Eye (tissue), 1 donor: ENCODE measurements around the gene AP2M1.
A peak's percentile ranks its signal among the peaks of the same experiment; 100 is the strongest.

ENCODE experiments used
- DNase-seq: peaks from one replicate; pipeline ENCODE4 v3.0.0-alpha.2; 2015

AP2M1 gene

DNA sequence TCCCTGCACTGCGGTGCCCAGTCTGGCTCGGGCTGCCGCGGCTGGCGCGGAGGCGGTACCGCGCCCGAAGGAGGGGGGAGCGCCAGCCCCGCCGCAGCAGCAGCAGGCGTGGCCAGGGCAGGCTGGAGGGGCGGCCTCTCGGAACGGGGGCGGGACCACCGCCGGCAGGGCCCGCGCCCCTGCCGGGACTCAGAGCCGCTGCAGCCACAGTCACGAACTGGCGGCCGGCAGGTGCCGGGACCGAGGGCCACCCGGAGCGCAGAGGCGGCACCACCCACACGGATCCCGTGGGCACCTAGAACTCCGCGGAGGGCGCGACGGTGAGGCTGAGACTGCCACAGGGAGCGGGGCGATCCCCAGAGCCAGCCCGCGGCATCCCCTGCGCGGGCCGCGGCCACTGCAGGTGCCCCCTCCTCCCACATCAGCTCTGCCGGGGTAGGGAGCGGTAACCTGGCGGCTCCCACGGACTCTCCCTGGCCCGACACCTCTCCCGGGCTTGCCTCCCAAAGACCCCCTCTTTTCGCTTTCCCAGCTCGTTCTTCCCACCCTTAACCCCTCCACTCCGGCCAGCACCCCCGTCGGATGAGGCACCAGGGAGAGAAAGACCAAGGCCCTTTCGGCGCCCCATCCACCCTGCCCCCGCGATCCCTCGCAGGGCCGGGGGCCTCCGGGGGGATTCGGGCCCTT, 54.9 kb downstream of the AP2M1 start, which contains the start of gene VWA5B2:
TSS of gene VWA5B2 (plus strand) at position 192 of the 687 bp plus-strand sequence. CDS start 944 bp downstream, outside the sequence.
- DNase-seq: peak; percentile 77

DNA sequence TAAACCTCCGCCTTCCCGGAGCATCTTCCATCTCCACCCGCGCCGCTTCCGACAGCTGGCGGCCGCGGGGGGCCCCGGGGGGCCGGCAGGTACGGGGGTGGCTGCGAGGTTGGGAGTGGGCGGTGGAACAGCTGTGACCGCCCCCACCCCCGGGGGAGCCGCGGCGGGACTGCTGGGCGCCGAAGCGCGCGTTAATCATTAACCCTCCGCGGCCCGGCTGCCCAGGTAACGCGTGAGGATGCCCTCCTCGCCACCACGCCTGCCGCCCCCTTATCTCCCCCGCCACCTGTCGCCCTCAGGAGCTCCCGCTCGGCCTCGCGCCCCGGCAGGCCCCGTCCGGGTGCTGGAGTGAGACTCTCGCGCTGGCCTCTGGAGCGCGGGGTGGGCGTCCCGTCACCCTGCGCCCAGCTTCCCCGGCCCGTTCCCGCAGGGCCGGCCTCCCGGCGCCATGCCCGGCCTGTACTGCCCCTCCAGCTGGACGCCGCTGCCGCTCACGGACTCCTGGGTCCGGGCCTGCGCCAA, 55.5 kb downstream of the AP2M1 start:
- peak; percentile 39 for DNase-seq

DNA sequence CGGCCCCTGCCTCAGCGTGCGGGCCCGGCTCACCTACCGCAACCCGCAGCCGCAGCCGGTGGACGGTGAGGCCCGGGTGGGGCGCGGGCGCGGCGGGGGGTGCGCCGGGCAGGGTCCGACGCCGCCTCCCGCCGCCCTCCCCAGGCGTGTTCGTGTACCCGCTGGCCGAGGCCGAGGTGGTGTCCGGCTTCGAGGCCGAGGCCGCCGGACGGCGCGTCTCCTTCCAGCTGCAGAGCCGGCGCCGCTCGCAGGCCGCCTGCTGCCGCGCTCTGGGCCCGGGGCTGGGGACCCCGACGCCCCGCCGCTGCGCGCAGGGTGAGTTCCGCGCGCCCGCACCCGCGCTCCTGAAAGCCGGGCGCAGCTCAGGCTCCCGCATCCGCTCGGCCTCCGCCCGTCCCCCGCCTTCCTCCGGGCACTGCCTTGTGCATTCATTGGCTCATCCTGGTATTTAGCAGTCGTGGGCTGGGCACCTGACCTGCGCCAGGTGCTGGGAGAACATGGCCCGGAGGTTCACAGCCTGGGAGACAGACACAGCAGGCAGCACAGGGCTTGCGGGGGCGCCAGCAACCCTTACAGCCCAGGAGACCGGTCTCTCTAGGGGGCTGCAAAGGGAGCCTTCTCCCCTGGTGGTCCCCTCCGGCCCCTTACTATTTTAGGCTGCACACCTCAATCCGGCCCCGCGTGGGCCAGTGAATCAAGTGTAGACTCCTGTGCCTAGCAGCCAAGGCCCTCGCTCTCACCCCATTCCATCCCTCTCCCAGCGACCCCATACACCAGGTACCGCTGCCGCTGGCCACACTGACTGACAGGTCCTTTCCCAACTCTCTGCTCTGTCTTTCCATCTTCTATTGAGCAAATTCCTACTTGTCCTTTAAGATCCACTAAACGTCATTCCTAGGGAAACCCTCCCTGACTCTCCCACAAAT, 56.2 kb downstream of the AP2M1 start:
- no peak for DNase-seq

DNA sequence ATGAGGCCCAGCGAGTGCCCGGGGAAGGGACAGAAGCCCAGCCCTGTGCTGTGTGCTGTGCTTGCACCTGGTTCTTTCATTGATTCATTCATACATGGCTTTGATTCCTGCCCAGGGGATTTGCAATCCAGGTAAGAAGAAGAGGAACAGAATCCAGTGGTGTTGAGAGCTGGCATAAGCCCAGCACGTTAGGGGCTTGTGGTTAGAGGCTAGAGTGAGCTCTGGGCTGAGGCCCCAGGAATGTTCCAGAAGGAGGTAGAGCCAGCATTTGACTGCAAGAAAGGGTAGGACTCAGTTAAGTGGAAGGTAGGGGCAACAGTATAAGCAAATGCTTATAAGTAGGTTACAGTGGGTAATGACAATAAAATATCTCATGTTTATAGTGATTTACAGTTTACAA, 57.0 kb downstream of the AP2M1 start:
- no peak for DNase-seq

DNA sequence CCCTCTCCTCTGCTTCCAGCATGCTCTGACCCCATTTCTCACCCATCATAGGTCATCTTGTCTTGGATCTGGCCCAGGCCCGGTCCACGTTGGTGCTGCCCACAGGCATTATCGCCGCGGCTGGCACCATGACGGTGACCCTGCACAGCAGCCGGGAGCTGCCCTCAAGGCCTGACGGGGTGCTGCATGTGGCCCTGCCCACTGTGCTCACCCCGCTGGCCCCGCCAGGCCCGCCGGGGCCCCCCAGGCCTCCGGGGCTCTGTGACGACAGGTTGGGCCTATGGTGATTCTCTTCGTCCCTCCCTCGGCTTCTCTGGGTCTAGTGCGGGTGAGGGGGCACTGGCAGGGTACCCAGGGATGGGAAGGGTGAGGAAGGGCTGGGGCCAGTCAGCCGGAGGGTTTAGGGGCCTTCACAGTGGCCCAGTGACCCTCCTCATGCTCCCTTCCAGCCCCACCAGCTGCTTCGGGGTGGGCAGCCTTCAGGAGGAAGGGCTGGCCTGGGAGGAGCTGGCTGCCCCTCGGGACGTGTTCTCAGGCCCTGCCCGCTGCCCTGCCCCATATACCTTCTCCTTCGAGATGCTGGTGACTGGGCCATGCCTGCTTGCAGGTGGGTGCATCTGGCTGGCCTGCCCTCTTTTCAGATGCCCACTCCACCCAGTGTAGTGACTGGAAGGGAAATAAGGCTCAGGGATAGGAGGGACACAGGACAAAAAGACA, 58.6 kb downstream of the AP2M1 start:
- DNase-seq: no peak
